Astrocyte (in vitro differentiated cells and primary cell): ENCODE measurements around the gene MARCHF4.

ENCODE experiments used
- EZH2 ChIP-seq: IDR thresholded peaks from 2 replicates; pipeline ENCODE4 v1.6.1; 2012; ENCODE audit warnings: mild to moderate bottlenecking, low read length, inconsistent platforms; ENCODE audit not compliant: insufficient read depth
- TF ChIP-seq, protein P1 (sequence below): IDR thresholded peaks from 2 replicates; pipeline ENCODE4 v1.5.1; 2011; ENCODE audit warnings: low read depth, mild to moderate bottlenecking, inconsistent platforms, low read length, moderate library complexity; ENCODE audit not compliant: insufficient read depth

- TF ChIP-seq, protein P1, sequence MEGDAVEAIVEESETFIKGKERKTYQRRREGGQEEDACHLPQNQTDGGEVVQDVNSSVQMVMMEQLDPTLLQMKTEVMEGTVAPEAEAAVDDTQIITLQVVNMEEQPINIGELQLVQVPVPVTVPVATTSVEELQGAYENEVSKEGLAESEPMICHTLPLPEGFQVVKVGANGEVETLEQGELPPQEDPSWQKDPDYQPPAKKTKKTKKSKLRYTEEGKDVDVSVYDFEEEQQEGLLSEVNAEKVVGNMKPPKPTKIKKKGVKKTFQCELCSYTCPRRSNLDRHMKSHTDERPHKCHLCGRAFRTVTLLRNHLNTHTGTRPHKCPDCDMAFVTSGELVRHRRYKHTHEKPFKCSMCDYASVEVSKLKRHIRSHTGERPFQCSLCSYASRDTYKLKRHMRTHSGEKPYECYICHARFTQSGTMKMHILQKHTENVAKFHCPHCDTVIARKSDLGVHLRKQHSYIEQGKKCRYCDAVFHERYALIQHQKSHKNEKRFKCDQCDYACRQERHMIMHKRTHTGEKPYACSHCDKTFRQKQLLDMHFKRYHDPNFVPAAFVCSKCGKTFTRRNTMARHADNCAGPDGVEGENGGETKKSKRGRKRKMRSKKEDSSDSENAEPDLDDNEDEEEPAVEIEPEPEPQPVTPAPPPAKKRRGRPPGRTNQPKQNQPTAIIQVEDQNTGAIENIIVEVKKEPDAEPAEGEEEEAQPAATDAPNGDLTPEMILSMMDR: no peak
- TF ChIP-seq EZH2: no peak
These were observed 23.5 kb downstream of the MARCHF4 start for GRCh38 chr2:216348756-216349308.
